ENCODE measurements around the gene TRIM54. TPM values are rescaled to one million over a fixed set of nuclear protein-coding genes. Genes with fewer than 3 reads are reported as not detected.

TRIM54 gene
- total RNA-seq, 4 donors from 2014 or later, result 0.22 to 1.6 (median 0.54) TPM; not detected in 1

- DNase-seq, result no peak
- TF ChIP-seq CTCF (IDR thresholded peaks at IDR 0.05), result no peak
- TF ChIP-seq POLR2A (IDR thresholded peaks at IDR 0.05), result no peak
- Histone ChIP-seq H3K9me3 (no peaks in the 10 kb centered on the region), H3K4me3 (replicated peaks in 1 of 3) (no peak overlapping the region), H3K4me1 (peaks cover 22 to 38% of the 10 kb centered on the region in 2 donors), H3K27me3 (no peaks in the 10 kb centered on the region), H3K36me3 (no peaks in the 10 kb centered on the region), H3K27ac (no peak overlapping the region)
- 72 to 73% methylated on average over 7 of the region's 7 CpGs for WGBS, 2 donors
- intact Hi-C loops (cut with DNase I), result no loop called here
Observed at GRCh38 chr2:27353762-27354596, 71.8 kb downstream of the TRIM54 start.

GRCh38 chr2:27354597-27354927, 72.3 kb downstream of the TRIM54 start:
- TF ChIP-seq POLR2A (IDR thresholded peaks at IDR 0.05) (no peak), CTCF (IDR thresholded peaks at IDR 0.05) (no peak)
- DNase-seq, result no peak
- Histone ChIP-seq H3K4me3 (replicated peaks in 1 of 3) (no peak overlapping the region), H3K36me3 (no peaks in the 10 kb centered on the region), H3K27ac (no peak overlapping the region), H3K4me1 (peaks cover 22 to 38% of the 10 kb centered on the region in 2 donors), H3K27me3 (no peaks in the 10 kb centered on the region), H3K9me3 (no peaks in the 10 kb centered on the region)
- intact Hi-C loops (cut with DNase I), result no loop called here
- WGBS, 2 donors, result 94% methylated on average over 7 of the region's 7 CpGs

DNA sequence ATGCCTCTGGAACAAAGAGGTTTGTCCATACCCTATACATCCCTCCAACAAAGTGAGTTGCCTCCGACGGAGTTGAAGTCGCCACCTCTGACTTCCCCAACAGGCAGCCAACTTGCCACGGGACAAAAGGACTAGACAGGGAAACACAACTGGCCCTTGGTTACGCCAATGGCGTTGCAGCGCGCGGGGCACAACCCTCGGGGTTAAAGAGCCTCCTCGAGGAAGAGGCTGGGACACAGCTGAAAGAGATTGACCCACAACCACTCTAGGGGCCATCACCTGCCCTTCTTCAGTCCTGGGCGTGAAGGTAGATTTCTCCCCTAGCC, 73.8 kb downstream of the TRIM54 start:
- DNase-seq, result peak in 1 of 2 donors; percentile 28
- no peaks in the 10 kb centered on the region for H3K27me3 ChIP-seq
- TF ChIP-seq CTCF (IDR thresholded peaks at IDR 0.05) (no peak), POLR2A (IDR thresholded peaks at IDR 0.05) (no peak)
- intact Hi-C loops (cut with DNase I), result loop anchor here (2.0 to 5.0 kb wide), 2 partner anchors 15 to 34 kb away; partner anchors contain the start of genes EIF2B4, MPV17 and SNX17
- H3K27ac ChIP-seq, result peak overlapping the region; percentile 79 to 91 (median 85)
- H3K4me3 ChIP-seq (replicated peaks in 1 of 3), result peak overlapping the region; percentile 33 to 99 (median 73)
- H3K4me1 ChIP-seq, result peaks cover 22 to 30% of the 10 kb centered on the region in 2 donors
- no peaks in the 10 kb centered on the region for H3K9me3 ChIP-seq
- WGBS, 2 donors, result 1% methylated on average over 9 to 12 of the region's 12 CpGs
- no peaks in the 10 kb centered on the region for H3K36me3 ChIP-seq

GRCh38 chr2:27356382-27357181, 74.4 kb downstream of the TRIM54 start, which contains the start of gene GTF3C2:
GTF3C2 (minus strand) TSS chr2:27356764; CDS start chr2:27343554, 13,210 bp downstream.
- H3K27me3 ChIP-seq, result no peaks in the 10 kb centered on the region
- intact Hi-C loops (cut with DNase I), result loop anchor here (2.0 to 5.0 kb wide), 2 partner anchors 14 to 34 kb away; partner anchors contain the start of genes EIF2B4, MPV17 and SNX17
- DNase-seq, result peak; percentile 96 to 97
- H3K4me1 ChIP-seq, result peaks cover 22 to 30% of the 10 kb centered on the region in 2 donors
- H3K27ac ChIP-seq, result peak within 1 kb of the TSS; percentile 79 to 91 (median 85)
- TF ChIP-seq POLR2A (IDR thresholded peaks at IDR 0.05) (peak in 1 of 2 donors; percentile 63), CTCF (IDR thresholded peaks at IDR 0.05) (peak in 3 of 6 experiments; percentile 11 to 31 (median 19))
- H3K9me3 ChIP-seq, result no peaks in the 10 kb centered on the region
- no peaks in the 10 kb centered on the region for H3K36me3 ChIP-seq
- peak within 1 kb of the TSS; percentile 33 to 99 (median 73) for H3K4me3 ChIP-seq (replicated peaks in 1 of 3)
- 0% methylated on average over 48 to 52 of the region's 67 CpGs for WGBS, 2 donors

Other genes starting within 250 kb of the TRIM54 start
- gene TMEM214, start 249.5 kb upstream of the TRIM54 start, total RNA-seq, result 10 to 100 TPM; 43.3 to 93.8 (median 78.9) TPM
- 10 to 100 TPM; 29.1 to 40.0 (median 31.6) TPM for gene AGBL5, start 230.8 kb upstream of the TRIM54 start, total RNA-seq
- 100 to 1,000 TPM; 235 to 467 (median 261) TPM for gene OST4, start 210.8 kb upstream of the TRIM54 start, total RNA-seq
- 10 to 100 TPM; 18.6 to 45.4 (median 29.3) TPM for gene EMILIN1, start 203.8 kb upstream of the TRIM54 start, total RNA-seq
- 1 to 10 TPM in 3 of 4 donors, under 1 TPM in 1; 0.44 to 2.3 (median 1.7) TPM for gene KHK, start 195.7 kb upstream of the TRIM54 start, total RNA-seq
- gene CGREF1, start 163.3 kb upstream of the TRIM54 start, total RNA-seq, result 1 to 10 TPM in 2 of 4 donors, not detected in 2; 3.7 to 8.5 TPM
- gene ABHD1, start 158.6 kb upstream of the TRIM54 start, total RNA-seq, result 1 to 10 TPM in 1 of 4 donors, under 1 TPM in 3; 0.44 to 1.1 (median 0.76) TPM
- 10 to 100 TPM; 52.4 to 84.0 (median 55.2) TPM for gene PREB, start 147.8 kb upstream of the TRIM54 start, total RNA-seq
- under 1 TPM in 2 of 4 donors, not detected in 2; 0.27 to 0.67 TPM for gene PRR30, start 143.0 kb upstream of the TRIM54 start, total RNA-seq
- gene TCF23, start 133.4 kb upstream of the TRIM54 start, total RNA-seq, result under 1 TPM in 1 of 4 donors, not detected in 3; 0.13 TPM
- 100 to 1,000 TPM; 149 to 345 (median 254) TPM for gene ATRAID, start 70.4 kb upstream of the TRIM54 start, total RNA-seq
- 10 to 100 TPM; 10.9 to 34.0 (median 22.0) TPM for gene SLC5A6, start 70.2 kb upstream of the TRIM54 start, total RNA-seq
- 10 to 100 TPM; 16.5 to 31.9 (median 28.2) TPM for gene CAD, start 65.1 kb upstream of the TRIM54 start, total RNA-seq
- gene SLC30A3, start 19.4 kb upstream of the TRIM54 start, total RNA-seq, result under 1 TPM; 0.33 to 0.98 (median 0.80) TPM
- gene DNAJC5G, start 7.0 kb upstream of the TRIM54 start, total RNA-seq, result 1 to 10 TPM in 2 of 4 donors, under 1 TPM in 1, not detected in 1; 0.33 to 2.1 (median 1.1) TPM
- gene UCN, start 26.0 kb downstream of the TRIM54 start, total RNA-seq, result 1 to 10 TPM; 1.1 to 2.5 (median 2.0) TPM
- 100 to 1,000 TPM in 3 of 4 donors, 10 to 100 TPM in 1; 92.9 to 151 (median 116) TPM for gene MPV17, start 40.7 kb downstream of the TRIM54 start, total RNA-seq
- 10 to 100 TPM; 44.7 to 86.6 (median 51.8) TPM for gene GTF3C2, start 74.3 kb downstream of the TRIM54 start, total RNA-seq
- gene EIF2B4, start 87.9 kb downstream of the TRIM54 start, total RNA-seq, result 10 to 100 TPM; 34.7 to 44.0 (median 38.6) TPM
- gene SNX17, start 88.2 kb downstream of the TRIM54 start, total RNA-seq, result 100 to 1,000 TPM; 109 to 148 (median 130) TPM
- 10 to 100 TPM in 1 of 4 donors, 1 to 10 TPM in 3; 9.1 to 14.8 (median 9.2) TPM for gene ZNF513, start 98.3 kb downstream of the TRIM54 start, total RNA-seq
- 10 to 100 TPM; 55.4 to 75.2 (median 59.5) TPM for gene PPM1G, start 127.2 kb downstream of the TRIM54 start, total RNA-seq
- gene NRBP1, start 146.2 kb downstream of the TRIM54 start, total RNA-seq, result 10 to 100 TPM; 45.2 to 68.6 (median 63.1) TPM
- 10 to 100 TPM in 3 of 4 donors, 1 to 10 TPM in 1; 9.2 to 40.1 (median 19.4) TPM for gene KRTCAP3, start 160.0 kb downstream of the TRIM54 start, total RNA-seq
- 10 to 100 TPM; 30.9 to 56.8 (median 43.7) TPM for gene IFT172, start 207.3 kb downstream of the TRIM54 start, total RNA-seq
- 10 to 100 TPM in 1 of 4 donors, 1 to 10 TPM in 3; 4.0 to 17.7 (median 7.1) TPM for gene FNDC4, start 212.8 kb downstream of the TRIM54 start, total RNA-seq
- gene GCKR, start 214.4 kb downstream of the TRIM54 start, total RNA-seq, result under 1 TPM in 1 of 4 donors, not detected in 3; 0.13 TPM

Data from thyroid gland (tissue), 4 donors.